H1 (cell line): ENCODE measurements around the gene NOL3. TPM values are rescaled to one million over a fixed set of nuclear protein-coding genes. Genes with fewer than 3 reads are reported as not detected.

ENCODE experiments used
- CTCF ChIA-PET: fragments of 300-600 bp; sonication (Branson Sonifier 250); formaldehyde crosslinking; loops from one replicate; lab custom pipeline; 2021; ENCODE audit not compliant: partially characterized antibody; lab: Charles Lee
- POLR2A ChIA-PET: fragments of 300-600 bp; sonication (Branson Sonifier 250); formaldehyde crosslinking; loops from one replicate; lab custom pipeline; 2021; ENCODE audit warnings: inconsistent platforms; ENCODE audit not compliant: partially characterized antibody; lab: Charles Lee
- DNase-seq, 2 experiments: peaks; one replicate each; pipeline versions ENCODE4 v3.0.0 to v3.0.0-alpha.2; 2010 to 2022; ENCODE audit warnings: low spot score in 2 of 2, low read depth in 1 of 2, mixed read lengths in 1 of 2
- FAIRE-seq: peaks from 2 replicates; lab custom pipeline; 2011; peaks lifted over from hg19 to GRCh38; lab: Jason Lieb, UNC
- H2AFZ ChIP-seq: 2 replicates; pipeline ENCODE4 v1.8.1; 2012; ENCODE audit warnings: low read length, inconsistent platforms
- H2AK5ac ChIP-seq: 2 replicates; pipeline ENCODE4 v1.6.1; 2013; ENCODE audit warnings: low read depth, low read length
- H2BK120ac ChIP-seq: replicated peaks from 2 replicates; pipeline ENCODE3; 2013; ENCODE audit warnings: low read depth, low read length, inconsistent platforms
- H2BK12ac ChIP-seq: 2 replicates; pipeline ENCODE4 v1.6.1; 2013; ENCODE audit warnings: low read depth, low read length
- H2BK15ac ChIP-seq: 2 replicates; pipeline ENCODE4 v1.6.1; 2013; ENCODE audit warnings: low read length
- H2BK20ac ChIP-seq: 2 replicates; pipeline ENCODE4 v1.6.1; 2013; ENCODE audit warnings: low read length
- H2BK5ac ChIP-seq: 2 replicates; pipeline ENCODE4 v1.6.1; 2013; ENCODE audit warnings: low read depth, low read length
- H3K14ac ChIP-seq: 2 replicates; pipeline ENCODE4 v1.6.1; 2013; ENCODE audit warnings: inconsistent platforms; ENCODE audit not compliant: insufficient read length
- H3K18ac ChIP-seq: 2 replicates; pipeline ENCODE4 v1.6.1; 2013; ENCODE audit warnings: low read length; ENCODE audit errors: extremely low read depth
- H3K23ac ChIP-seq: 2 replicates; pipeline ENCODE4 v1.6.1; 2013; ENCODE audit warnings: inconsistent platforms; ENCODE audit not compliant: insufficient read length
- H3K23me2 ChIP-seq: 2 replicates; pipeline ENCODE4 v1.6.1; 2013; ENCODE audit warnings: low read depth, low read length
- H3K27ac ChIP-seq: 2 replicates; pipeline ENCODE4 v1.6.1; 2011; ENCODE audit warnings: low read depth, low read length, inconsistent platforms
- H3K27me3 ChIP-seq, 4 experiments: replicated peaks in 1 of 4; 1 replicate in 1 of 4; 2 replicates in 3 of 4; pipeline versions ENCODE4 v1.6.1 to v1.8.1; 2011 to 2013; ENCODE audit warnings: low read length in 3 of 4, mild to moderate bottlenecking in 3 of 4, inconsistent platforms in 2 of 4, mixed read lengths in 2 of 4, moderate library complexity in 1 of 4; ENCODE audit not compliant: control insufficient read depth in 3 of 4, insufficient read depth in 3 of 4; ENCODE audit errors: extremely low read depth in 1 of 4
- H3K36me3 ChIP-seq, 4 experiments: 2 replicates each; pipeline versions ENCODE4 v1.6.1 to v1.8.1; 2011 to 2013; ENCODE audit warnings: mild to moderate bottlenecking in 4 of 4, low read length in 3 of 4, moderate library complexity in 2 of 4, control low read depth in 1 of 4, inconsistent platforms in 1 of 4; ENCODE audit not compliant: insufficient read depth in 4 of 4, control insufficient read depth in 2 of 4
- H3K4ac ChIP-seq: replicated peaks from 2 replicates; pipeline ENCODE3; 2013; ENCODE audit warnings: low read length, low read depth, mixed read lengths, inconsistent platforms; ENCODE audit not compliant: insufficient read length
- H3K4me1 ChIP-seq, 4 experiments: replicated peaks in 1 of 4; 1 replicate in 1 of 4; 2 replicates in 3 of 4; pipeline versions ENCODE4 v1.6.1 to v1.8.1; 2011 to 2013; ENCODE audit warnings: low read length in 3 of 4, inconsistent platforms in 2 of 4, mixed read lengths in 1 of 4; ENCODE audit not compliant: insufficient read depth in 4 of 4, control insufficient read depth in 3 of 4
- H3K4me2 ChIP-seq, 2 experiments: 2 replicates each; pipeline versions ENCODE4 v1.6.1 to v1.8.1; 2011 to 2013; ENCODE audit warnings: low read depth in 2 of 2, low read length in 2 of 2, control low read depth in 1 of 2, inconsistent platforms in 1 of 2, mild to moderate bottlenecking in 1 of 2; ENCODE audit not compliant: insufficient read depth in 1 of 2
- H3K4me3 ChIP-seq, 4 experiments: fragments of 200-600, 300-600 bp in 1 of 4; sonication (generic), shearing (Covaris generic), sonication (Bioruptor Twin) in 1 of 4; 2 replicates each; pipeline versions ENCODE4 v1.5.1 to v1.8.1; 2011 to 2016; ENCODE audit warnings: low read length in 4 of 4, low read depth in 3 of 4, control low read depth in 2 of 4, inconsistent platforms in 2 of 4, mild to moderate bottlenecking in 2 of 4, mixed read lengths in 1 of 4, moderate library complexity in 1 of 4; ENCODE audit not compliant: insufficient read depth in 2 of 4; ENCODE audit errors: extremely low read depth in 1 of 4
- H3K56ac ChIP-seq: replicated peaks from 2 replicates; pipeline ENCODE3; 2013; ENCODE audit warnings: low read depth, mild to moderate bottlenecking, mixed read lengths, low read length, inconsistent platforms; ENCODE audit not compliant: insufficient read length
- H3K79me1 ChIP-seq: 2 replicates; pipeline ENCODE4 v1.6.1; 2013; ENCODE audit warnings: low read depth, low read length, control low read depth
- H3K79me2 ChIP-seq, 2 experiments: 2 replicates each; pipeline versions ENCODE4 v1.6.1 to v1.8.1; 2012 to 2013; ENCODE audit warnings: low read length in 2 of 2, mild to moderate bottlenecking in 2 of 2, inconsistent platforms in 1 of 2; ENCODE audit not compliant: insufficient read depth in 2 of 2, control insufficient read depth in 1 of 2
- H3K9ac ChIP-seq, 4 experiments: replicated peaks in 1 of 4; 1 replicate in 1 of 4; 2 replicates in 3 of 4; pipeline versions ENCODE4 v1.6.1 to v1.8.1; 2011 to 2013; ENCODE audit warnings: low read depth in 3 of 4, low read length in 3 of 4, control low read depth in 2 of 4, mild to moderate bottlenecking in 2 of 4, moderate library complexity in 2 of 4, inconsistent platforms in 1 of 4; ENCODE audit errors: extremely low read depth in 1 of 4
- H3K9me3 ChIP-seq, 2 experiments: 2 replicates each; pipeline versions ENCODE4 v1.6.1 to v1.8.1; 2012 to 2013; ENCODE audit warnings: mild to moderate bottlenecking in 2 of 2, moderate library complexity in 2 of 2, control low read depth in 1 of 2, inconsistent platforms in 1 of 2, low read depth in 1 of 2, low read length in 1 of 2, mixed read lengths in 1 of 2; ENCODE audit not compliant: insufficient read depth in 2 of 2
- H4K20me1 ChIP-seq, 2 experiments: replicated peaks in 1 of 2; 2 replicates each; pipeline versions ENCODE3 to v1.8.1; 2011 to 2013; ENCODE audit warnings: inconsistent platforms in 2 of 2, low read length in 2 of 2, mild to moderate bottlenecking in 1 of 2; ENCODE audit not compliant: insufficient read depth in 2 of 2, control insufficient read depth in 1 of 2
- H4K5ac ChIP-seq: 2 replicates; pipeline ENCODE4 v1.6.1; 2013; ENCODE audit warnings: low read length, low read depth, mixed read lengths, inconsistent platforms; ENCODE audit not compliant: insufficient read length
- H4K8ac ChIP-seq: 2 replicates; pipeline ENCODE4 v1.8.0; 2013; ENCODE audit warnings: mild to moderate bottlenecking, moderate library complexity, low read length, inconsistent platforms; ENCODE audit not compliant: insufficient read depth; ENCODE audit errors: extremely low read depth
- H4K91ac ChIP-seq: replicated peaks from 2 replicates; pipeline ENCODE3; 2013; ENCODE audit warnings: low read length, mixed read lengths, inconsistent platforms; ENCODE audit not compliant: insufficient read length
- POLR2AphosphoS5 ChIP-seq: IDR thresholded peaks from 2 replicates; pipeline ENCODE4 v1.6.1; 2011; ENCODE audit warnings: low read depth, low read length
- SUZ12 ChIP-seq: fragments of 200-600 bp; sonication (generic); IDR thresholded peaks from 2 replicates; pipeline ENCODE4 v1.6.1; 2012; ENCODE audit warnings: mild to moderate bottlenecking, inconsistent platforms, low read length, moderate library complexity, mixed read lengths
- WGBS, 2 experiments: shearing (Covaris generic) in 1 of 2; methylation state at CpG; one replicate each; pipeline versions ENCODE4 v1.1.6 to v1.1.7; 2013 to 2015; ENCODE audit warnings: low lambda C conversion rate in 2 of 2, mixed read lengths in 2 of 2, inconsistent platforms in 1 of 2, low coverage in 1 of 2, missing lambda C conversion rate in 1 of 2; ENCODE audit not compliant: insufficient replicate concordance in 2 of 2, insufficient coverage in 1 of 2, insufficient read length in 1 of 2; ENCODE audit errors: extremely low coverage in 1 of 2, missing lambda C conversion rate in 1 of 2; 5-methylcytosine and 5-hydroxymethylcytosine counted together
- polyA plus RNA-seq, 7 experiments: library from polyadenylated mRNA; depleted of rRNA in 3 of 7; stranded (reverse) in 5 of 7; unstranded in 2 of 7; fragments of >200 nt in 5 of 7; fragments of 200-250 nt in 2 of 7; gene quantifications; 1 replicate in 5 of 7; 2 replicates in 1 of 7; 4 replicates in 1 of 7; pipeline versions ENCODE4 v1.2.1 to v1.2.3, GENCODE V29; 2011 to 2013; ENCODE audit warnings: missing spikeins in 2 of 7, mixed read lengths in 2 of 7
- total RNA-seq: library from RNA; stranded (reverse); fragmentation: NEBNext Ultra II Directional; extraction: Animal tissue kit (Norgen Biotek cat#: 25700); gene quantifications from 2 replicates; pipeline ENCODE4 v1.2.1, GENCODE V29; 2021

Gene NOL3
- total and polyA plus RNA-seq, 2 of the 8 experiments (the other 6 are each of a cell fraction or from before 2014, with no cell fraction given), result 2.2 to 4.6 TPM

GRCh38 chr16:67148656-67149275 is 21.6 kb upstream of the NOL3 start:
- no peak overlapping the region for H2BK20ac ChIP-seq
- no peak overlapping the region for H2BK15ac ChIP-seq
- H3K79me2 ChIP-seq, result no peaks in the 10 kb centered on the region
- peaks cover 12 to 35% (median 27%) of the 10 kb centered on the region in 4 experiments for H3K27me3 ChIP-seq
- H4K5ac ChIP-seq, result no peak overlapping the region
- H3K4me2 ChIP-seq, result peak overlapping the region in 1 of 2 experiments; percentile 92; a peak in 1 of 4 replicates
- no peak overlapping the region for H2AFZ ChIP-seq
- 94% methylated on average over 11 of the region's 11 CpGs; no CpG with 5 or more reads in 1 of the 2 experiments for WGBS, 2 experiments
- no peaks in the 10 kb centered on the region for H3K79me1 ChIP-seq
- no peak overlapping the region for H3K4ac ChIP-seq
- H4K91ac ChIP-seq, result no peak overlapping the region
- peaks cover 11 to 26% (median 20%) of the 10 kb centered on the region in 4 experiments; a peak in 6 of 8 replicates for H3K36me3 ChIP-seq
- H3K4me3 ChIP-seq, result no peak overlapping the region
- H4K8ac ChIP-seq, result no peak overlapping the region
- H3K14ac ChIP-seq, result no peak overlapping the region
- FAIRE-seq (no peak), DNase-seq (no peak)
- H2AK5ac ChIP-seq, result no peak overlapping the region; the same call in 1 of the 2 replicates
- H3K23me2 ChIP-seq, result peaks cover 13% of the 10 kb centered on the region; the same call in 1 of the 2 replicates
- H4K20me1 ChIP-seq, result peaks cover 3 to 19% of the 10 kb centered on the region in 2 experiments
- no peak overlapping the region; a peak in 1 of 7 replicates for H3K9ac ChIP-seq
- no peak overlapping the region for H3K27ac ChIP-seq
- no peak overlapping the region for H3K23ac ChIP-seq
- H2BK5ac ChIP-seq, result no peak overlapping the region
- no peak overlapping the region for H2BK12ac ChIP-seq
- CTCF ChIA-PET, result interaction anchor here (0.7 to 5.3 kb wide), 18 partner anchors 8 to 196 kb away, joined by 3 to 38 read pairs (median 4); partner anchors contain the start of gene NOL3
- POLR2A ChIA-PET, result interaction anchor here (1.2 to 1.7 kb wide), 6 partner anchors 11 to 118 kb away, joined by 3 to 6 read pairs (median 4); partner anchors contain the start of genes FBXL8 and TRADD
- H2BK120ac ChIP-seq, result no peak overlapping the region
- no peak overlapping the region for H3K56ac ChIP-seq
- H3K9me3 ChIP-seq, result no peaks in the 10 kb centered on the region; a peak in 1 of 4 replicates
- no peak overlapping the region for H3K18ac ChIP-seq
- H3K4me1 ChIP-seq, result peaks cover 0 to 11% (median 8%) of the 10 kb centered on the region in 4 experiments; a peak in 5 of 7 replicates
- TF ChIP-seq POLR2AphosphoS5 (no peak), SUZ12 (no peak)
